H1 (cell line): Measurements from ENCODE around the gene ZBTB46.

Experiments used
- ASH2L ChIP-seq: fragments of 200-600, 300-600 bp; sonication (generic); IDR thresholded peaks from one replicate; pipeline ENCODE4 v1.7.1; 2017; ENCODE audit warnings: low read length
- CHD1 ChIP-seq: IDR thresholded peaks from 2 replicates; pipeline ENCODE4 v1.6.1; 2012; ENCODE audit warnings: low read depth, low read length, improper control_type of control experiment
- CHD2 ChIP-seq: IDR thresholded peaks from 2 replicates; pipeline ENCODE4 v1.6.1; 2012; ENCODE audit warnings: low read length, improper control_type of control experiment
- CTCF ChIP-seq, 3 experiments: IDR thresholded peaks; 1 replicate in 2 of 3; 2 replicates in 1 of 3; pipeline versions ENCODE4 v1.5.1 to v1.6.1; 2011; ENCODE audit warnings: low read length in 3 of 3, mild to moderate bottlenecking in 3 of 3, inconsistent platforms in 2 of 3, low read depth in 1 of 3, moderate library complexity in 1 of 3; ENCODE audit not compliant: insufficient read depth in 1 of 3; ENCODE audit errors: control extremely low read depth in 1 of 3
- EP300 ChIP-seq, 2 experiments: IDR thresholded peaks; 1 replicate in 1 of 2; 2 replicates in 1 of 2; pipeline ENCODE4 v1.6.1; 2011 to 2012; ENCODE audit warnings: low read depth in 2 of 2, low read length in 2 of 2, mild to moderate bottlenecking in 2 of 2, borderline replicate concordance in 1 of 2, inconsistent platforms in 1 of 2, moderate library complexity in 1 of 2
- EZH2 ChIP-seq: fragments of 200-600 bp; sonication (generic); IDR thresholded peaks from 2 replicates; pipeline ENCODE4 v1.7.1; 2012; ENCODE audit warnings: low read depth, mild to moderate bottlenecking, moderate library complexity, low read length, inconsistent platforms; ENCODE audit not compliant: severe bottlenecking
- HDAC6 ChIP-seq: IDR thresholded peaks from one replicate; pipeline ENCODE4 v1.7.1; 2012; ENCODE audit warnings: low read depth, mild to moderate bottlenecking, inconsistent platforms, low read length, moderate library complexity
- MAFK ChIP-seq: IDR thresholded peaks from 2 replicates; pipeline ENCODE4 v1.6.1; 2012; ENCODE audit warnings: low read depth, mild to moderate bottlenecking, improper control_type of control experiment, low read length
- POLR2A ChIP-seq, 2 experiments: IDR thresholded peaks; 1 replicate in 1 of 2; 2 replicates in 1 of 2; pipeline ENCODE4 v1.6.1; 2011; ENCODE audit warnings: low read depth in 2 of 2, low read length in 2 of 2, mild to moderate bottlenecking in 2 of 2; ENCODE audit errors: control extremely low read depth in 1 of 2
- POLR2AphosphoS5 ChIP-seq: IDR thresholded peaks from 2 replicates; pipeline ENCODE4 v1.6.1; 2011; ENCODE audit warnings: low read depth, low read length
- RNF2 ChIP-seq: fragments of 200-900, 300-1000 bp; sonication (generic); IDR thresholded peaks from 2 replicates; pipeline ENCODE4 v1.7.1; 2016; ENCODE audit warnings: borderline replicate concordance, low read depth, mild to moderate bottlenecking, antibody characterized with exemption, low read length; ENCODE audit not compliant: poor library complexity, severe bottlenecking; ENCODE audit errors: missing control alignments
- SP1 ChIP-seq: IDR thresholded peaks from 2 replicates; pipeline ENCODE4 v1.6.1; 2011; ENCODE audit warnings: low read depth, low read length
- TAF1 ChIP-seq: IDR thresholded peaks from 2 replicates; pipeline ENCODE4 v1.6.1; 2011; ENCODE audit warnings: mild to moderate bottlenecking, low read depth, low read length
- YY1 ChIP-seq: IDR thresholded peaks from 2 replicates; pipeline ENCODE4 v1.6.1; 2011; ENCODE audit warnings: low read depth, mild to moderate bottlenecking, low read length

- no peak for TF ChIP-seq CTCF (IDR thresholded peaks at IDR 0.05; ENCODE audit: control extremely low read depth in 1 of 3, insufficient read depth in 1 of 3, low read depth in 1 of 3, low read length in 3 of 3)
- TF ChIP-seq ASH2L = no peak
- no peak for TF ChIP-seq YY1
- TF ChIP-seq CHD2 = no peak
- TF ChIP-seq POLR2A (IDR thresholded peaks at IDR 0.05; ENCODE audit: control extremely low read depth in 1 of 2, low read depth in 2 of 2, low read length in 2 of 2) = no peak
- no peak for TF ChIP-seq EP300 (IDR thresholded peaks at IDR 0.05; ENCODE audit: borderline replicate concordance in 1 of 2, low read depth in 2 of 2, low read length in 2 of 2)
- TF ChIP-seq POLR2AphosphoS5 = no peak
- no peak for TF ChIP-seq RNF2
- TF ChIP-seq TAF1 = no peak
- no peak for TF ChIP-seq EZH2
- no peak for TF ChIP-seq CHD1
- no peak for TF ChIP-seq SP1
- no peak for TF ChIP-seq MAFK
- no peak for TF ChIP-seq HDAC6
Observed at GRCh38 chr20:63734111-63734945, 96.7 kb downstream of the ZBTB46 start.
